Osteoblast (primary cell): Measurements from ENCODE around the gene PRKAG3. TPM values are rescaled to one million over a fixed set of nuclear protein-coding genes. Genes with fewer than 3 reads are reported as not detected.

Source experiments
- DNase-seq: peaks from one replicate; pipeline ENCODE4 v3.0.0; 2011; ENCODE audit warnings: low spot score, mixed read lengths; ENCODE audit not compliant: insufficient read length; ENCODE audit errors: missing footprints
- H2AFZ ChIP-seq: 2 replicates; pipeline ENCODE4 v1.6.0; 2011; ENCODE audit warnings: mild to moderate bottlenecking, low read length
- H3K27ac ChIP-seq: 2 replicates; pipeline ENCODE4 v1.5.1; 2011; ENCODE audit warnings: mild to moderate bottlenecking, low read depth, low read length, moderate library complexity
- H3K27me3 ChIP-seq: 2 replicates; pipeline ENCODE4 v1.6.0; 2012; ENCODE audit warnings: mild to moderate bottlenecking, control low read depth, inconsistent platforms, low read length, moderate library complexity; ENCODE audit not compliant: insufficient read depth
- H3K36me3 ChIP-seq: 2 replicates; pipeline ENCODE4 v1.5.1; 2011; ENCODE audit warnings: mild to moderate bottlenecking, low read length, control low read depth, moderate library complexity; ENCODE audit not compliant: insufficient read depth
- H3K4me1 ChIP-seq: 2 replicates; pipeline ENCODE4 v1.5.1; 2011; ENCODE audit warnings: mild to moderate bottlenecking, low read length, control low read depth, moderate library complexity; ENCODE audit not compliant: insufficient read depth
- H3K4me2 ChIP-seq: 2 replicates; pipeline ENCODE4 v1.6.0; 2011; ENCODE audit warnings: mild to moderate bottlenecking, low read length; ENCODE audit not compliant: insufficient read depth
- H3K4me3 ChIP-seq: fragments of 200-600 bp; sonication (generic); 3 replicates; pipeline ENCODE4 v1.5.1; 2012; ENCODE audit warnings: mild to moderate bottlenecking, low read length, inconsistent platforms; ENCODE audit not compliant: insufficient read depth
- H3K79me2 ChIP-seq: 2 replicates; pipeline ENCODE4 v1.6.0; 2012; ENCODE audit warnings: mild to moderate bottlenecking, low read length, control low read depth, inconsistent platforms; ENCODE audit not compliant: insufficient read depth
- H3K9me3 ChIP-seq: 2 replicates; pipeline ENCODE4 v1.5.1; 2011; ENCODE audit warnings: low read depth, low read length, control low read depth
- H4K20me1 ChIP-seq: 2 replicates; pipeline ENCODE4 v1.6.0; 2012; ENCODE audit warnings: mild to moderate bottlenecking, low read length, control low read depth; ENCODE audit not compliant: insufficient read depth
- CTCF ChIP-seq: IDR thresholded peaks from 2 replicates; pipeline ENCODE4 v1.5.1; 2011; ENCODE audit warnings: mild to moderate bottlenecking, low read depth, low read length, moderate library complexity; ENCODE audit errors: extremely low read depth
- total RNA-seq: library from RNA; depleted of rRNA; stranded (reverse); fragments of >200 nt; gene quantifications from 2 replicates; pipeline ENCODE4 v1.2.3, GENCODE V29; 2012

PRKAG3 gene
- total RNA-seq, 1 donor: under 0.01 TPM

GRCh38 chr2:218869064-218869463 is 37.5 kb upstream of the PRKAG3 start:
- H4K20me1 ChIP-seq: no peaks in the 10 kb centered on the region
- H3K79me2 ChIP-seq: no peaks in the 10 kb centered on the region
- no peaks in the 10 kb centered on the region for H3K9me3 ChIP-seq
- H3K36me3 ChIP-seq: no peaks in the 10 kb centered on the region
- H3K4me1 ChIP-seq: no peaks in the 10 kb centered on the region
- no peak for TF ChIP-seq CTCF
- no peak overlapping the region for H3K4me2 ChIP-seq
- H2AFZ ChIP-seq: no peak overlapping the region
- H3K27ac ChIP-seq: no peak overlapping the region
- peaks cover 69% of the 10 kb centered on the region for H3K27me3 ChIP-seq
- no peak overlapping the region for H3K4me3 ChIP-seq
- DNase-seq: no peak

- no peaks in the 10 kb centered on the region for H3K36me3 ChIP-seq
- DNase-seq: no peak
- no peaks in the 10 kb centered on the region for H3K9me3 ChIP-seq
- H3K4me3 ChIP-seq: no peak overlapping the region
- no peaks in the 10 kb centered on the region for H4K20me1 ChIP-seq
- no peak overlapping the region for H3K4me2 ChIP-seq
- TF ChIP-seq CTCF: no peak
- H2AFZ ChIP-seq: no peak overlapping the region
- H3K4me1 ChIP-seq: no peaks in the 10 kb centered on the region
- peaks cover 62% of the 10 kb centered on the region for H3K27me3 ChIP-seq
- no peaks in the 10 kb centered on the region for H3K79me2 ChIP-seq
- no peak overlapping the region for H3K27ac ChIP-seq
These were observed 36.3 kb upstream of the PRKAG3 start for GRCh38 chr2:218867900-218868299.

- H3K4me3 ChIP-seq: no peak overlapping the region
- no peak for DNase-seq
- H3K27ac ChIP-seq: no peak overlapping the region
- H3K9me3 ChIP-seq: no peaks in the 10 kb centered on the region
- no peak overlapping the region for H3K4me2 ChIP-seq
- peaks cover 56% of the 10 kb centered on the region for H3K27me3 ChIP-seq
- H3K36me3 ChIP-seq: no peaks in the 10 kb centered on the region
- H4K20me1 ChIP-seq: no peaks in the 10 kb centered on the region
- TF ChIP-seq CTCF: no peak
- H3K79me2 ChIP-seq: no peaks in the 10 kb centered on the region
- H2AFZ ChIP-seq: no peak overlapping the region
- H3K4me1 ChIP-seq: no peaks in the 10 kb centered on the region
These were observed 34.4 kb upstream of the PRKAG3 start for GRCh38 chr2:218865999-218866398.

- no peaks in the 10 kb centered on the region for H3K79me2 ChIP-seq
- no peak for TF ChIP-seq CTCF
- no peaks in the 10 kb centered on the region for H3K9me3 ChIP-seq
- H3K27me3 ChIP-seq: peaks cover 56% of the 10 kb centered on the region
- no peak overlapping the region for H3K4me3 ChIP-seq
- no peak overlapping the region for H2AFZ ChIP-seq
- no peaks in the 10 kb centered on the region for H3K4me1 ChIP-seq
- no peak overlapping the region for H3K27ac ChIP-seq
- H3K36me3 ChIP-seq: no peaks in the 10 kb centered on the region
- no peak for DNase-seq
- no peaks in the 10 kb centered on the region for H4K20me1 ChIP-seq
- H3K4me2 ChIP-seq: no peak overlapping the region
These were observed 33.8 kb upstream of the PRKAG3 start for GRCh38 chr2:218865396-218865795.
